Adipose tissue (tissue), 3 donors: ENCODE results near the gene GCN1. TPM values are rescaled to one million over a fixed set of nuclear protein-coding genes. Genes with fewer than 3 reads are reported as not detected.

Source experiments
- H3K27ac ChIP-seq: one replicate; pipeline ENCODE4 v1.5.1; 2013; ENCODE audit warnings: low read depth, low read length
- WGBS, 3 donors: extraction: QIAGEN DNeasy Blood & Tissue Kit; methylation state at CpG; one replicate each; pipeline ENCODE4 v1.1.7; 2013; 5-methylcytosine and 5-hydroxymethylcytosine counted together
- polyA plus RNA-seq, 3 donors: library from polyadenylated mRNA; stranded (reverse); fragments of 200-250 nt; gene quantifications; one replicate each; pipeline ENCODE4 v1.2.3, GENCODE V29; 2013
- donor health status: healthy with polysubstance abuse.
- donor health status: Bipolar disorder and iron deficiency.
- donor health status: healthy.

GCN1 gene
- polyA plus RNA-seq, 3 donors, result 14.6 to 30.5 (median 19.1) TPM

- WGBS, 3 donors, result 73 to 76% (median 74%) methylated on average over 9 of the region's 9 CpGs
- no peak overlapping the region for H3K27ac ChIP-seq
These were observed 100.0 kb downstream of the GCN1 start for GRCh38 chr12:120094485-120094884.

DNA sequence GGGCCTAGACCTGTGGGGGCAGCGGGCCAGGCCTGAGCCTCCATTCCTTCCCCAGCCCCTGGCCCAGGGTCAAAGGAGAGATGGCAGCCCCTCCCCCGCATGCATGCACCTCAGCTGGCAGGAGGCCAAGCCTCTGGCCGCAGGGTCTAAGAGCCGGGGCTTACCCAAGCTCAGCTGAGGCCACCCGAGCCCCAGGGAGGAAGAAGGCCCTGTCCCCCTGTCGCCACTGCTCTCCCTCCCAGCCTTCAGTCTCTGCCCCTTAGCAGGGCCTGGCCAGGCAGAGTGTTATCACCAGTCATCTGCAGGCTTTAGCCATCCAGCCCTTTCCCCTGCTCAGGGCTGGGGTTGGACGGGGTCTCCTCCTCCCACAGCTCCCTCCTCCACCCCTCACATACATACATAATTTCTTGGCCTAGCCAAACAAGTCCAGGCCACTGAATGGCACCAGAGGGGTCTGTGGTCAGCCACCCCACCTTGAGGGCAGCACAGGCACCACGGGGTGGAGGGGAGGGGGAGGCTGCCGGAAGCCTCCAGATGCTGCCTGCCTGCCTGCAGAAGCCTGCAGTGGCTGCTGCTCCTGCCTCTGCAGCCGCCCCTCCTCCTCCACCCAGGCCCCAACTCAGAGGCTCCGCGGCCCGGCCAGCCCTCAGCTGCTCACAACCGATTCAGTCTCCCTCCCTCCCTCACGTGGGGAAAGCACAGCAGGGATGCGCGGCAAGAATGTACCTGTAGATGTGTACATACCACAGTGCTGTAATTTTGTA, 100.7 kb downstream of the GCN1 start:
- 57 to 60% (median 58%) methylated on average over 17 of the region's 17 CpGs for WGBS, 3 donors
- no peak overlapping the region for H3K27ac ChIP-seq

- 63 to 79% (median 77%) methylated on average over 4 of the region's 4 CpGs for WGBS, 3 donors
- H3K27ac ChIP-seq, result no peak overlapping the region
These were observed 101.3 kb downstream of the GCN1 start for GRCh38 chr12:120093336-120093591.

DNA sequence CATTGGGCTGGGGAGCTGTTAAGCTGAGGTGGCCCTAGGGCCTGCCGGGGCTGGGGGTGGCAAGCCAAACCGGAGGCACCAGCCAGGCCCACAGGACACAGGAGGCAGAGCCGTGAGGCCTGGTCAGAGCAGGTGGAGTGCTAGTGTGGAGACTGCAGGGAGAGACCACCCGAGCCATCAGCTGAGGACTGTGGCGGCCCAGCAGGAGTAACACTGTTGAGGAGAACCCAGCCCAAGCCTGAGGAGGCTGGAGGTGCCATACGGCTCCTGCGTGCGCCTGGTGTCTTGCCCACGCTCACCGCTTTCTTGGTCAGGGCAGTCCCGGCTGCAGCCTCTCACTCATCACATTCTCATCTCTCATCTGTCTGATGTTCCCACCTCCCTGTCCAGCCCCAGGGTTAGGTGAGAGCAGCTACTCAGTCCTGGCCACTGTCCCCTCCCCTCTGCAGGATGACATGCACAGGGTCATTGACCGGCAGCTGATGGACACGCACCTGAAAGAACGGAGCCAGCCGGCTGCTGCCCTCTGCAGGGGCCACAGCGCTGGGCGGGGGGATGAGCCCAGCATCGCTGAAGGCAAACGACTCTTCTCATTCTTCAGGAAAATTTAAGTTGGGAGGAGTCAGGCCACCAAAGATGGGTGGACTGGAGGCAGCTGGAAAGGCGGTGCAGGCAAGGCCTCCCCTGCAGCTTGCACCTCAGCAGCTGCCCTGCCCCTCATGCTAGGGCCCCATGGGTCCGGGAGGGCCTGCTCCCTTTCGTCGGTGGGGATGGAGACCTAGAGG, 101.8 kb downstream of the GCN1 start:
- H3K27ac ChIP-seq, result no peak overlapping the region
- 84 to 87% (median 86%) methylated on average over 23 of the region's 23 CpGs for WGBS, 3 donors

DNA sequence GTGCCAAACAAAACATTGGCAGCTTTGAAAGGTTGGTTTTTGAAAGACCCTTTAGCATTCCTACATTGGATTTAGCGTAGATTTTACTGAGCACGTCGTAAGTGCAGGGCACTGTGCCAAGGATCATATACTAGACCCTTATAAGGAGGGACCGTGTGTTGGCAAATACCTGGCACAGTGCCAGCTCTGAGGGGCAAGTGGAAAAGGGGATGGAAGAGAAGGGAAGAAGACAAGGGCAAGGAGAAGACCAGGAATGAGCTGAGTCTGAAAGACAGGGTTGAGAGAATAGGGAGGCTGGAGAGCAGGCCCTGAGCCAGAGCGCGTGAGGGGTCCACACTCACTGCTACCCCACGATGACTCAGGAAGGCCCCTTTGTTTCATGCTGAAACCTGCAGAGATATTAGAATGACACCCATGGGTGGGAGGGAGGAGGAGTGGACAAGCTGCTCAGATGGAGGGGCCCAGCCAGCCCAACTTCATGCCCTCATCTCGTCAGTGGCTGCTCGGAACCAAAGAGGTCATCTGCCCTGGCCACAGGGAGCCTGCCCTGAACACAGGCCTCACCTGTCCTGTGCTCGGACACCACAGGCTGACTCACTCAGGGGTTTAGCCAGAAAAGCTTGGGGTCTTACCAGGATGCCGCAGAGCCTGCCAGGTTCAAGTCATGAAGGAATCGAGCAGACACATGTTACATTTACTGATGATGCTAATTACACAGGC, 103.0 kb downstream of the GCN1 start:
- no peak overlapping the region for H3K27ac ChIP-seq
- WGBS, 3 donors, result 79 to 86% (median 85%) methylated on average over 12 of the region's 12 CpGs

GRCh38 chr12:120090626-120091295, 103.8 kb downstream of the GCN1 start:
- H3K27ac ChIP-seq, result no peak overlapping the region
- 87 to 91% (median 90%) methylated on average over 19 of the region's 19 CpGs for WGBS, 3 donors

DNA sequence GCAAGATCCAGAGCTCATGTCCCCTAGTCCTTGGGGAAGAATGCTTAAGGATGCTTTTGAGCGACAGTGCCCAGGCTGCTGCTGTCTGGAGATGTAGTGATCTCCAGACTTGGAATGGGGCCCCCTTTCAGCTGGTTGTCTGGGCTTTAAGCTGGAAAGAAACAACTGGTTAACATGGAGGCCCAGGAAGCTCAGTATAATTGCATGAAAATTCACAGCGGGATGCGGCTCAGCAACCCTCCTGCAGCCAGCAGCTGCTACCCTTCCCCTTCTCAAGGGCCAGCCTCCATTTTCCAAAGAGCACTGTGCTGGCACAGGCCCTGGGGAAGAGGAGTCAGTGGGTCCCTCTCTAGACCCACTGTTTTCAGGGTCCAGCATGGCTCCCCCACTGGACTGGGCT, 104.3 kb downstream of the GCN1 start:
- 90 to 96% (median 93%) methylated on average over 3 of the region's 3 CpGs for WGBS, 3 donors
- no peak overlapping the region for H3K27ac ChIP-seq

GRCh38 chr12:120089796-120090195, 104.7 kb downstream of the GCN1 start:
- 84 to 92% (median 91%) methylated on average over 2 of the region's 2 CpGs for WGBS, 3 donors
- H3K27ac ChIP-seq, result no peak overlapping the region

DNA sequence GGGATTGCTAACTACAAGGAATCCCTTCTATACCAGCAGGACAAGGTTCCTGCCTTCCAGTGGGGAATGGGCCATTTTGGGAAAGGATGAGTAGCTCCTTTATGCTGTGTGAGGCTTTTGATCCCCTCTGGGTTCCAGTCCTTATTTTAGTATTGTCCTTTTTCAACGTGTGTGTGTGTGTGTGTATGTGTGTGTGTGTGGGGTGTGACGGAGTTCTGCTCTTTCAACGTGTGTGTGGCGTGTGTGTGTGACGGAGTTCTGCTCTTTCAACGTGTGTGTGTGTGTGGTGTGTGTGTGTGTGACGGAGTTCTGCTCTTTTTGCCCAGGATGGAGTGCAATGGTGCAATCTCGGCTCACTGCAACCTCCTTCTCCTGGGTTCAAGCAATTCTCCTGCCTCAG, 105.4 kb downstream of the GCN1 start:
- 19 to 46% (median 27%) methylated on average over 8 of the region's 8 CpGs for WGBS, 3 donors
- no peak overlapping the region for H3K27ac ChIP-seq

- H3K27ac ChIP-seq, result no peak overlapping the region
- WGBS, 3 donors, result 1 to 2% (median 1%) methylated on average over 55 of the region's 55 CpGs
These were observed 107.5 kb downstream of the GCN1 start for GRCh38 chr12:120086801-120087621.

GRCh38 chr12:120085920-120086645, 108.4 kb downstream of the GCN1 start:
- WGBS, 3 donors, result 58 to 67% (median 60%) methylated on average over 6 of the region's 6 CpGs

GRCh38 chr12:120081641-120082040, 112.9 kb downstream of the GCN1 start:
- H3K27ac ChIP-seq, result no peak overlapping the region
- WGBS, 3 donors, result 93 to 99% (median 96%) methylated on average over 2 of the region's 2 CpGs

More at GRCh38 chr12:120085920-120086645, 108.4 kb downstream of the GCN1 start:
- H3K27ac ChIP-seq, result no peak overlapping the region

DNA sequence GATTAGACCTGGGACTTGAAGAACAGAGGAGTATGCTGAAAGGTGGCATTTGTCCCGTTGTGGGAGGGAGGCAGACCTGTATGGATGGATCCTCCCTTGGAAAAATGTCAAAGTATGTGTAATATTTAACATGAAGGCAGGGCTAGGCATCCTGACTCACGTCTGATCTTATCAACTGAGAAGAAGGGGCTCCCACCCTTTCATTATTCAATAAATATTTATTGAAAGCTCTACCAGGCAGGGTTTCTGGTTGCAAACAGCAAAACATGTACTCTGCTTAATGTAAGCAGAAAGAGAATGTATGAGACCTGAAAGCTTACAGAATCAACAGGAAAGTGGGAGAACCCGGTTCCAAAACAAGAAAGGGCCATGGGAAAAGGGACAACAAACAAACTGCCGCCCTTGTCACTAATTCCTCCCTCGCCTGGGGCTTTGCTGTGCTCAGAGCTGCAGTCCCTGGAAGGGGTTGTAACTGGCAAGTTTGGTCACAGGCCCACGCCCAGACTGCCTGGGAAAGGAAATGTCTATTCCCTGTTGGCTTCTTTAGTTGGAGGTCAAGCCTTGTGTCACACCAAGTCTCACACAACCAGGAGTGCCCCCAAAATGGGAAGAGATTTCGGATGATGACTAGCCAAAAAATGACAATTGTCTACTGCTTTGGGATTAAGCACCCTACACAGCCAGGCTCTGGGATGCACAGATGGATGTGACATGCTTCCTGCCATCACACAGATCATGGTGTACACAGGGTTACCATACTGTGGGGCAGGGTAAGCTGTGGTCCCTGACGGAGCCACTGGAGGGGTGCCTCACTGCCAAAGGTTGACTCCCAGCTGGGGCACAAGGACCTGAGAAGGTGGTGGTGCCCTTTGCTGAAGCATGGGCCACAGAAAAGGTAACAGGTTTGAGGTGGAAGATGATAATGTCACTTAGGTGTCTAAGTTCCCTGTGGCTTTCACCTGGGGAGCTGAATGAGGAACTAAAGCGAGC, 114.8 kb downstream of the GCN1 start:
- no peak overlapping the region for H3K27ac ChIP-seq
- WGBS, 3 donors, result 62 to 67% (median 65%) methylated on average over 9 of the region's 9 CpGs

GRCh38 chr12:120078868-120079267, 115.6 kb downstream of the GCN1 start:
- WGBS, 3 donors, result 55 to 74% (median 65%) methylated on average over 5 of the region's 5 CpGs
- H3K27ac ChIP-seq, result no peak overlapping the region

- 92 to 94% (median 93%) methylated on average over 6 of the region's 6 CpGs for WGBS, 3 donors
- H3K27ac ChIP-seq, result no peak overlapping the region
These were observed 117.3 kb downstream of the GCN1 start for GRCh38 chr12:120077260-120077659.
